HK-2 (cell line): ENCODE results near the gene STK32C.
"Not testable (repeated sequence)": the region's sequence is repeated elsewhere in the genome, so short reads cannot be mapped to it uniquely, and the experiment has no call there.

Experiments used
- DNase-seq: peaks from one replicate; pipeline ENCODE4 v3.0.0-alpha.2; 2018; ENCODE audit not compliant: unreplicated experiment

The STK32C gene

DNA sequence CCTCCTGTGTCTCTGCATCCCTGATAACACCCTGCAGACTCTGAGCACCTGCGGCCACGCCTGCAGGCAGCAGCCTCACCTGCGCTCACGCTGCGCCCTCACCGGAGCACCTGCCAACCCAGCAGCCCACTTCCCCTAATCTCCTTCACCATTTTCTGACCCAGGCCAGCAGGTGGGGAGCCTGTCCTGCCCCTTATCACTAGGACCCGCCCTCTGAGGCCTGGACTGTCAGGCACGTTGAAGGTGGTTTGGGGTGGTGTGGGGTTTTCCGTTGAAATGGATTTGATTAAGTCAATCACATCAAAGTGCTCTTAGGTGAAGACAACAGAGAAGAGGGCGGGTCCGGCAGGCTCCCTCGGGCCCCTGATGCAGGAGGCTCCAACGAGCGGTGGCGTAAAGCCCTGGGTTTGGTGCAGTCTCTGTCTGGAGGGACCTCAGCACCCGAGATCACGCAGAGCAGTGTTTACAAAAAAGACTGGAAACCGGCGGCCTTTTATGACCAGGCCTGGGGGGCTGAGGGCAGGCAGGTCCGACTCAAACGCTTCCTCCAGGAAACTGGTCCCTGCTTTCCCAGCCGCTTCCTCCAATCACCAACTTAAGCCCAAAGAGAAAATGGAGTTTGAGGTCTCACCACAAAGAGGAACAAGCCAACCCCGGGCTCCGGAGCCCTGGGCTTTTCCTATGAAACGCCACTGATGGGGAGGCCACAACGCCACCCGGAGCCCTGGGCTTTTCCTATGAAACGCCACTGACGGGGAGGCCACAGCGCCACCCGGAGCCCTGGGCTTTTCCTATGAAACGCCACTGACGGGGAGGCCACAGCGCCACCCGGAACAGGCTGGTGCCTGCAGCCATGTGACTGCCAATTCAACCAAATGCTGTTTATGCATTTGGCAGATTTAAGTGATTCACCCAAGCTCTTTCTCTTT lies 75.5 kb downstream of the STK32C start:
- no peak for DNase-seq

DNA sequence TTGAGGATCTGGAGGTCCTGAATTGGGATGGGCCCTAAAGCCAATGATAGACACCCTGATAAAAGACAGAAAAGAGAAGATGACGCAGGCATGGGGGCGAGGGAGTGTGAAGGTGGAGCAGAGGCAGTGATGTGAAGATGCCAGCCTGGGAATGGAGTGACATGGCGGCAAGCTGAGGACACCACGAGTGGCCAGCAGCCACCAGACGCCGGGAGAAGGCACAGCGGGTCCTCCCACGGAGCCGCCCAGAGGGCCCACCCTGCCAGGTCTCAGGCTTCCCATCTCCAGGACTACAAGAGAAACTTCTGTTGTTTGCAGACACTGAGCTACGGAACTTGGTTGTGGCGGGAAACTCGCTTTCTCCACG lies 76.1 kb downstream of the STK32C start:
- no peak for DNase-seq

DNA sequence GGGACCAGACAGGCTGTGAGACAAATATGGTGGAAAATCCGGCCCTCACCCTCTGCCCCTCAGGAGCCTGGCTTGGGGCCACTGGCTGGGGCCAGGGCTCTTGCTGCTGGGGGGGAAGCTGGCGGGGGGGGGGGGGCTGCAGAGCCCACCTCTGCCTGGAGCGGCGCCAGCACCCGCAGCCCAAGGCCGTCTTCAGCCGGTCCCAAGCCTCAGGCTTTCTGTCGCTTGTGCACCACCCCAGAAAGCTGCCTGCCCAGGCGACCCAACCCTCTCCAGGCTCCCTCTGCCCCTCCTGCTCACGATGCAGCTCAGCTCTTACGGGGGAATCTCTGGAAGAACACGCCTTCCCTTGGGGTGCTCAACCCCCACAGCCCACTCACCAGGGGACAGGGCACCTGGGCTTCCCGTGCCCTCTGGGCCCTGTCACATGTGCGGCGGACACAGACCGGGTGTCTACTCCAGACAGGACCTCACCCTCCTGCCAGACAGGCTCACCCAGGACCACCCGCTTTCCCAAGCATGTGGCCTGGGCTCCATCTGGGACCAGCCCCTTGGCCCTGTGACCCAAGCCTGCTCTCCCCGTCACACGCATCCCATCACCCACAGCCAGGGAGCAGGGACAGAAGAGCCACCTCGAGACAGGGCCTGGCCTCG lies 77.1 kb downstream of the STK32C start:
- no peak for DNase-seq

DNA sequence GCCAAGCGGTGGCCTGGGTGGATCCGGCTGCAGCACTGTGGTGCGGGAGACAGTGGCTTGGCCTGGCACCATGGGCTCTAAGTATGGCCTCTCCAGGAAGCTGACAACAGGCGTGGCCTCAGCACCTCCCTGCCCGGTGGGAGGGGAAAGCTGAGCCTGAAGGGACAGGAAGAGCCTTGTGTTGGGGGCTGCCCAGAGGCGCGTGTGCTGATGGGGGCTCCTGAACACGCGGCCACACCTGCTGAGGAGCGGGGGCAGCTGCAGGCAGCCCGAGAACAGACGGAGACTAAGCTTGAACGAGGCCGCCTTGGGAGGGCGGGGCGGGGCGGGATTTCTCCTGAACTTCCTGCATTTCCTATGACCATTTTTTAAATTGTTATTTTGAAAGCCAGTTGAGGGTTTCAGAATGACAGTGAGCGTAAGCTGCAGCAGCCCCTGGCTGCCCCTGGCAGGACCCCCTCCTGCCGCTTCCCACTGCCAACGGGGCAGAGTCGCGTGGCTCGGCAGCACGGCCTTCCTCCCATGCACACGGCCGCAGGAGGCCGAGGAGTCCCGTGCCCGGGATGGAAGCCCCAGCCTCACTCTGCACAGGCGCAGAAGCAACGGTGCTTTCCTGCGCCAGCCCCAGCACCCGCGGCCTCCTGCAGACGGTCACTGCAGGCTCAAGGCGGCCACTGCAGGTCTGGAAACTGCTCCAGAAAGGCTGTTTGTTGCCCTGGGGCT lies 77.8 kb downstream of the STK32C start:
- no peak for DNase-seq

DNA sequence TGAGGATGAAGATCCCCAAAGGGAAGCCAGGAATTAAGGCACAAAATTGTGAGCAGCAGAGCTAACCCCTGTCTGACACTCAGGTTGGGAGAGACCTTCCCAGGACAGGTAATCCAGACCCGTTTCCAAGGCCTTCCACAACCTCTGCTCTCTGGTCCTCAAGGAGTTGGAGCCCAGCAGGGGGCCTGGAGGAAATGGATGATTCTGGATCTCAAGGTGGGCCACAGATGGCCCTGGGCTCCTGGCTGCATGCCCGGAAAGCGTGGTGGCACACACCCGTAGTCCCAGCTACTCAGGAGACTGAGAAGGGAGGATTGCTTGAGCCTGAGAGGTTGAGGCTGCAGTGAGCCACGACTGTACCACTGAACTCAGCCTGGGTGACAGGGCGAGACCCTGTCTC lies 78.7 kb downstream of the STK32C start:
- DNase-seq, result no peak

DNA sequence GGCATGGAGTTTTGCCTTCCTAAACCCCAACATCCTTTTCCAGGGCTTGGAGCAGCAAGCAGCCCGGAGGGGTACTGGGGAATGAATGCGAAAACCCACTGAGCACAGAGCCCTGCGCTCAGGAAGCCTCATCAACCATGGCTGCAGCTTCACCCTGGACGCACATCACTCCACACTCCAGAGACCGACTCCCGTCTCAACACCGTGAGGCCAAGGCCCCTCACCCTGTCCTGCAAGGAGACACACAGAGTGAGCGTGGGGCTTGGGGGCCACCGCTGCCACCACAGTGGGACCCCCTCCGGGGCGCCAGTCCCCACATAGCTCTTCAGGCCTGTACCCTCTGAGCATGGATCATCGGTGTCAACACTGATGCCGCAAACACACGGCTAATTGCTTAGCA lies 79.1 kb downstream of the STK32C start:
- no peak for DNase-seq

DNA sequence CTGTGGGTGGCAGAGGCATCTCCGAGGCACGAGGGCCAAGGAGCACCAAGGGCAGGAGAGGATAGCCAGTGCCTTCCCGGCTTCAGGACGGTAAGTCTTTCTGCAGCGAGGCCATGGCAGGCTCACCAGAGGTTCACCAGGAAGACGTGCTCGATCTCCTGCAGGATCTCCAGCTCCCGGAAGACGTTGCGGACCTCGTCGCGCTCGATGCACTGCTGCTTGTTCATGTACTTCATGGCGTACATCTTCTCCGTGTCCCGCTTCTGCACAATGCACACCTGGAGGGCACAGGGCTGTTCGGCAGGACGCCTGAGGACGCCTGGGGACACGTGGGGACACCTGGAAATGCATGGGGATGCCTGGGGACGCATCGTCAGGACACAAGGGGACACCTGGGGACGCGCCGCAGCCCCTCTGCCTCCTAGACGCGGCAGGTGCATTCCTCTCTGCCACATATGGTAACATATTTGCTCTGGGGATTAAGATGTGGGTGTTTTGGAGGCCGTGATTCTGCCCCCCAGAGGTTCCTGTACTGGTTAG lies 79.8 kb downstream of the STK32C start:
- no peak for DNase-seq

DNA sequence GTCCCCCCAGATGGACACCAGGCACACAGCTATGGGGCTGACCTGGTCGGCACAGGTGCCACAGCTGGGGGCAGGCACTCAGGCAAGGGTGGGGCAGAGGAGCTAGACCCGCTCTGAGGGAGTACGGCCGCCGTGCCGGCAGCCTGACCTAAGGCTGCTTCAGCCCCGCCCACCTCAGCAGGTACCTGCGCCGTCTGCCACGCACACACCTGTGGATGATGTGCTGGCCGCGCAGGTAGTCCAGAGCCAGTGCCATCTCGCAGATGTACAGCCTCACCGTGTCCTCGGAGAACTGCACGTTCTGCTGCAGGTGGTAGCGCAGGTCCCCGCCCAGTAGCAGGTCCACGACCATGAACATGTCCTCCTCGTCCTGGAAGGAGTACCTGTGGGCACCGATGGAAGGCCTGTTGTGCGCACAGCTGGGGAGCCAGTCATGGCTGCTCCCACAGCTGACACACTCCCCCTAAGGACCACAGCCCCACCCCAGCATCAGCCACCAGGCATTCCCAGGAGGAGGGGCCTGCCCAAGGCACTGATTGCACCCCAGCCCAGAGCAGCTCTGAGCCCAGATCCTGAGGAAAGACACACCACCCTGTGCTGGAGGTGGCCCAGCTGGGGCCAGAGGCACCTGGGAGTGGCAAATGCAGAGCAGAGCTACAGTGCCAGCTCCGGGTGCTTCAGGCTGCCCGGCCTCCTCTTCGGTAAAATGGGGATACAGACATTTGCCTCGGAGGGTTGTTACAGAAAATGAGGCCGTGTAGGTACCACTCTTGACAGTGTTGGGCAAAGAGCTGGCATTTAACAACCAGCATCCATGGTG lies 81.0 kb downstream of the STK32C start:
- no peak for DNase-seq

DNA sequence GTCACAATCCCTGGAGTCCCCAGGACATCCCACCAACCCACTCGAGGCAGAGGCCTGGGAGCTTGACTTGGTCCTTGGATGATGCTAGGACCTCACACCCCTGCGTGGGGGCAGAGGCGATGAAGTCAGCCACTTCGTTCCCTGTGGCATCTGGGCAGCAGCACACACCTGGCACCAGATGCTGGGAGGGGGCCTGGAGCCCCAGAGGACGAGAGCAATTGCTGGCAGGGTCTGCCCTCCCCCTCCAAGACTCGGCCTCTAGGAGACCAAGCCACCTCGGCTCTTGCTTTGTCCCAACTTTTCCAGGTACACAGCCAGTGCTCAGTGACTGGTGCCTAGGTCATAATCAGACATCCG lies 81.9 kb downstream of the STK32C start:
- no peak for DNase-seq

DNA sequence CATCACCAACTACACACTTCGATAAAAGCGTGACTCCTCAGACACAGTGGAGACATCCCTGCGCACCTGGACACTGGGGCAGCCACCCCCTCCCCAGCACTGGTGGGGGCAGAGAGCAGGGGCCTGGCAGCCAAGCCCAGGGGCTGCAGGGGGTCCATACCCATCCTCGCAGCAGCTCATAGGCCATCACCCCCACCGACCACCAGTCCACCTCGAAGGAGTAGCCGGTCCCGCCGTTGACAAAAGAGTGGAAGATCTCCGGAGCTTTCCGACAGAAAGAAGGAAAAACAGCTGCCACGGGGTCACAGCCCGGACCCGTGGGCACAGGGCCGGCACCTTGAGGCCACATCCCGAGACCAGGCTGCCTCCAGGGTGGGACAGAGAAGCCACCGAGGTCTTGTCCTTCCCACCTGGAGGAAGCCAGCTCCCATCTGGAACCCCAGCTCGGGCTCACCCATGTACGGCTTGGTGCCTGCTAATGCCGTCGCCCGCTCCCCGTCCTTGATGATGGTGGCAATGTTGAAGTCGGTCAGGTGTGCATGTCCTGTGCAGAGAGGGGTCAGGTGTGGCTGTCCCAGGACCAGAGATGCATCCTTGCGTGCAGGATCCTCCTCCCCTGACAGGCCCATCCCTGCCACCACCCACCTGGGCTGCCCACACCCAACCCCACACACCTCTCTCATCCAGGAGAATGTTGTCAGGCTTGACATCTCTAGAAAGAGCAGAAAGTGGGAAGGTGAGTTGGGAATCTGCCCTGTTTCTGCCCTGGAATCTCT lies 82.5 kb downstream of the STK32C start:
- no peak for DNase-seq

DNA sequence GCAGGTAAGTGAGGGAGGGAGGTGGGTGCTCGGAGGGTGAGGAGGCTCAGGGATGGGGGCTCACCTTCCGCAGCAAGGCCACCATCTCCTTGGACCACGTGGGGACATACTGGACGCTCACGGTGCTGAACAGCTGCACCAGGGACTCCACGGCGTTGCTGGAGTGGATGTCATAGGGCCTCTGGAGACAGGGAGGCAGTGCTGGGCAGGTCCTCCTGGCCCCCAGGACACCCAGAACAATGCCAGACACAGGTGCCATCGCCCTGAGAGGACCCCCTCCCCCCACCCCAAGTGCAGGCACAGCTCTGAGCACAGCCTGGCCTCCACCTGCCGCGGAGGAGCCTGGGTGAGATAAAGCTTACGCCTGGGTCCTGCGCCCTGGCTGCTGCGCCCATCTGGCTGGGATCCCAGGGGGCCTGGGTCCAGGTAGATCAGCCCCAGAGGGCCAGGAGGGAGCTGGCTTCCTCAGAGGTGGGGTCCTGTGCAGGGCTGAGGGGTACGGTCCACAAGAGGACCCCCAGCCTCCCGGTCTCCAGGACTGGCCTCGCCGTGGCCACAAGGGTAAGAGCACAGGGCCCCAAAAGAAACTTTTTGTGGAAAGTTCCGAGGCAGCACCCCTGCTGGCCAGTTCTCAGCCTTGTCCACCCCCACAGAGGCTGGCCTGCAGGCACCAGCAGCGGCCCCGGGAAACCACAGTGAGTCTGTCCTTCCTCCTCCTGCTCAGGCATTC lies 83.2 kb downstream of the STK32C start:
- DNase-seq, result no peak

DNA sequence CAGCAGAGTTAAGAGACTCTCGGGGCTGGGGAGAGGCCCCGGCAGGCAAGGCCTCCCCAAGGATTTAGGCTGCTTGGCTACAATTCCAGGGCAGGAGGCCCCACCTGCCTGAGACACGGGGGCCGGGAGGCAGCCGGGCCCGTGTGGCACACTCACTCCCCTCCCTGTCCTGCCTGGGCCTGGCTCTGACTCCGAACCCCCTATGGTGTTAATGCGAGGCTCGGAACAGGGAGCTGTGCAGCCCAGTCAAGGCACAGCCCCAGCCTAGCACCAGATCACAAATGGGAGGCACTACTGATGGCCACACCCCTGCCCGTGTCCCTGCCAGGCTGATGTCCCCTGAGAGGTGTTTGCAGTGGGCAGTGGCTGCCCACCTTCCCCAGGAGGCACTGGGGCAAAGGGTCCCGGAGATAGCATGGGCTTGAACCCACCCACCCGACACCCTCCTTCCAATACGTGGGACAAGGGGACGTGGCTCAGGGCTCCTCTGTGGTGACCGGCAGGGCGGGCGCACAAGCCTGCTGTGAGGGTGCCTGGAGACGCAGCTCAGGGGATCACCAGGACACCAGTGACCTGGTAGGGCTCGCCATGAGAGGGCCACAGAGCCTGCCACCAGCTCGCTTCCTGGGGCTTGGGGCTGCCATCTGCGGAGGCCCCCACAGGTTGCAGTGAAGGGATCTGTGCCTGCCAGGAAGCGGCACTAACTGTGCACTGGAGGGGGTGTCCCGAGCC lies 84.0 kb downstream of the STK32C start:
- no peak for DNase-seq

DNA sequence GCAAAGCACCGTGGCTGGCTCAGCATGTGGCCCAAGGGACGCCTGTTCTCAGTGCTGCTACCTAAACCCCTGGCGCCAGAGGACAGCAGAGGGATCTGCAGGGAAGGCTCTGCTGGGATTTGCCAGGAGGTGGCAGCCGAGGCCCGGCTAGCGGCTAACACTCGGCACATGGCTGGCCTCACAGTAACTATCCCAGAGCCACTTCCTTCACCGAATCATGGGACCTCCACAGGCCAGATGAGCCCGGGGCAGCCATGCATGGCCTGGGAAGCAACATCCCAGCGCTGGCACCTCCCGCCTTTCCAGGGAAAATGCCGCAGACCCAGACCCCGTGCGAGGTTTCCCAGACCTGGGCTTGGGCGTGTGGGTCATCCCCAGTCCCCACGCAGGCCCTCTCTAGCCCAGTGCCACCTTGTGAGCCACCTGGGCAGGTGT lies 84.6 kb downstream of the STK32C start:
- peak; percentile 93 for DNase-seq

DNA sequence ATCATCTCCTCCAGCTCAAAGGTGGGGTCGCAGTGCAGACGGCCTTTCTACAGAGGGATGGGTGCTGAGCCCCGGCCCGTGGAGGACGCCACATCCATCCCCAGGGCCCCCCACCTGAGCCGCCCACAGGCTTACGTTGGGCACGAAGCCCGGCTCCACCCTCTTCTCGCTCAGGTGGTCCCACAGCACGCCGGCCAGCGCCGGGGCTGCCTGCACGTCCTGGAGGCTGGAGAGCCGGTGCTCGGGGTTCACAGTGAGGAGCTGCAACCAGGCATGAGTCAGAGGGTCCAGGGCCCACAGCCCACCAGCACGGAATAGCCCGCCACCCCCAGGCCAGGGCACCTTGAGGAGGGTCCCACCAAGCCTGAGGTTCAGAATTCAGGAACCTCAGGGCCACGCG lies 85.0 kb downstream of the STK32C start:
- no peak for DNase-seq

DNA sequence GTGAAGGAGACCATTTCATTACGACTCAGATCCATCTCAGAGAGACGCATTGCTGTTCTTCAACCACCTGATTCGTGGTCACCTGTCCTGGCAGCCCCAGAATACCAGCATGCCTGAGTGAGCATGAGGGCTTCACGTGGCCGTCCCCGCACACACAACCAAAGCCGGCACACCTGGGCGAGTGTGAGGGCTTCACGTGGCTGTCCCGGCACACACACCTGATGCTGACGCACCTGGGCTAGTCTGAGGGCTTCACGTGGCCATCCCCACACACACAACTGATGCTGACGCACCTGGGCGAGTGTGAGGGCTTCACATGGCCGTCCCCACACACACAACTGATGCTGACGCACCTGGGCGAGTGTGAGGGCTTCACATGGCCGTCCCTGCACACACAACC lies 86.8 kb downstream of the STK32C start:
- DNase-seq, result not testable (repeated sequence)

DNA sequence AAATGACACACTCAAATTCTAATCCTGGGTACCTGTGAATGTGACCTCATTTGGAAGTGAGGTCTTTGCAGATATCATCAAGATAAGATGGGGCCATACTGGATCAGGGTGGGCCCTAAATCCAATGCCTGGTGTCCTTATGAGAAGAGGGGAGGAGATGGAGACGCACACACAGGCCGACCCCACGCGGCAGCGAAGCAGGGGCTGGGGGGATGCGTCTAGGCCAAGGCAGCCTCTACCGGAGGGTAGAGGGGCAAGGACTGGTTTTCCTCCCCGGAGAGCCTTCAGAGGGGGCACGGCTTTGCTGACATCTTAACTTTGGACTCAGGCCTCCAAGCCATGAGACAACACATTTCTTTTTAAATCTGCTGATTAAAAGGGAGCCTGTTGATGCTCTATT lies 87.7 kb downstream of the STK32C start:
- DNase-seq, result no peak

DNA sequence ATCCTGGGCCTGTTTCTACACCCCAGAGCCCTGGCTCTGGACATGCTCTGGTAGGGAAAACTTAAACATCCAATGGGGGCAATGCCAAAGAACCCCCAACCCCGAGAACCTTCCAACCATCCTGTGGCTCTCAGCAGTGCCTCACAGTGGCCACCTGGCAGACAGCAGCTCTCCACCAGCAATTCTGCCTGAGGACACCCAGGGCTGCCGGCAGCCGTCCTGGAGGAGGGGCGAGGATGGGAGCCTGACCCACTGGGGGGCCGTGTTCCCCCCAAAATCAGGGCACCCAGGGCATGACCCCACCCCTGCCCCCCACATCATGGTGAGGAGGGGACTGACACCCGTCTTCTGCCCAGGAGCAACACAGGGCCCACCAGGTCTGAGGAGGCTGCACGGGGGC lies 88.3 kb downstream of the STK32C start:
- no peak for DNase-seq

DNA sequence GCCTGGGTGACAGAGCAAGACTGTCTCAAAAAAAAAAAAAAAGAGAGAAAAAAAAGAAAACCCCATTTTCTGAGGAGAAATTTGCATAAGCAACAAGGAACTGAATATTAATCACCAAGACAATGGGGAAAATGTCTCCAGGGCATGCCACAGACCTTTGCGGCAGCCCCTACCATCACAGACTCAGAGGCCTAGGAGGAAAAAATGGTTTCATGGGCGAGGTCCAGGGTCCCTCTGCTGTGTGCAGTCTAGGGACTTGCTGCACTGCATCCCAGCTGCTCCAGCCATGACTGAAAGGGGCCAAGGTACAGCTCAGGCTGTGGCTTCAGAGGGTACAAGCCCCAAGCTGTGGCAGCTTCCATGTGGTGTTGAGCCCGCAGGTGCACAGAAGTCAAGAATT lies 91.3 kb downstream of the STK32C start:
- not testable (repeated sequence) for DNase-seq

DNA sequence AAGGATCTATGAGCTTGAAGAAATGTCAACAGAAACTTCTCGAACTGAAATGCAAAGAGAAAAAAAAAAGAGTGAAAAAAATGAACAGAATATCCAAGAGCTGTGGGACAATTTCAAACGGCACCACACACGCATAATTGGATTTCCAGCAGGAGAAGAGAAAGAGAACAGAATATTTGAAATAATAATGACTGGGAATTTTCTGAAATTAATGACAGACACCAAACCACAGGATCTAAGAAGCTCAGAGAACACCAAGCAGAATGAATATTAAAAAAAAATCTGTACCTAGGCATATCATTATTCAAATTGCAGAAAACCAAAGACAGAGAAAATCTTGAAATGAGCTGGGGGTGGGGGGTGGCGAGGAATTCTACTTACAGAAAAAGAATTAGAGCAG lies 93.8 kb downstream of the STK32C start:
- DNase-seq, result no peak
